Suppressor macrophage (primary cell): ENCODE data around the gene TUNAR.
"Not testable (repeated sequence)": the region's sequence is repeated elsewhere in the genome, so short reads cannot be mapped to it uniquely, and the experiment has no call there.

Experiments
- DNase-seq, 4 experiments: peaks; one replicate each; pipeline ENCODE4 v3.0.0-alpha.2; 2020 to 2022

Gene TUNAR

GRCh38 chr14:95920769-95921438, 44.3 kb downstream of the TUNAR start:
- no peak for DNase-seq

- no peak for DNase-seq
Measured at GRCh38 chr14:95922080-95922479, 45.4 kb downstream of the TUNAR start.

GRCh38 chr14:95928751-95929150, 52.1 kb downstream of the TUNAR start:
- DNase-seq, result no peak

- DNase-seq, result no peak
Measured at GRCh38 chr14:95931384-95931783, 54.8 kb downstream of the TUNAR start.

GRCh38 chr14:95935228-95935822, 58.7 kb downstream of the TUNAR start:
- peak in 2 of 4 experiments; percentile 9 to 29 for DNase-seq

GRCh38 chr14:95936041-95936440, 59.4 kb downstream of the TUNAR start:
- no peak for DNase-seq

- no peak for DNase-seq
Measured at GRCh38 chr14:95939335-95939734, 62.7 kb downstream of the TUNAR start.

- no peak for DNase-seq
Measured at GRCh38 chr14:95941897-95942296, 65.3 kb downstream of the TUNAR start.

GRCh38 chr14:95943699-95944098, 67.1 kb downstream of the TUNAR start:
- no peak for DNase-seq

GRCh38 chr14:95944462-95944861, 67.8 kb downstream of the TUNAR start:
- no peak for DNase-seq

GRCh38 chr14:95946867-95947266, 70.2 kb downstream of the TUNAR start:
- DNase-seq, result no peak

GRCh38 chr14:95948558-95948981, 71.9 kb downstream of the TUNAR start:
- no peak for DNase-seq

- no peak for DNase-seq
Measured at GRCh38 chr14:95951359-95951758, 74.7 kb downstream of the TUNAR start.

- DNase-seq, result peak in 1 of 4 experiments; percentile 10
Measured at GRCh38 chr14:95953111-95953724, 76.6 kb downstream of the TUNAR start.

GRCh38 chr14:95956601-95957460, 80.2 kb downstream of the TUNAR start:
- no peak for DNase-seq

- DNase-seq, result no peak
Measured at GRCh38 chr14:95958105-95958504, 81.5 kb downstream of the TUNAR start.

- DNase-seq, result no peak
Measured at GRCh38 chr14:95959317-95959716, 82.7 kb downstream of the TUNAR start.

- no peak for DNase-seq
Measured at GRCh38 chr14:95961481-95961880, 84.8 kb downstream of the TUNAR start.

- no peak for DNase-seq
Measured at GRCh38 chr14:95964901-95965300, 88.3 kb downstream of the TUNAR start.

GRCh38 chr14:95968048-95968447, 91.4 kb downstream of the TUNAR start:
- DNase-seq, result not testable (repeated sequence)
